C4-2B (cell line): ENCODE measurements around the gene NDRG3.

Experiments used
- H3K27ac ChIP-seq: fragments of 450-650 bp; 2 replicates; pipeline ENCODE4 v1.5.1; 2017
- ZFX ChIP-seq: fragments of 450-650 bp; IDR thresholded peaks from 2 replicates; pipeline ENCODE4 v1.6.1; 2017
- TF ChIP-seq, protein P1 (sequence below): fragments of 450-650 bp; conservative IDR thresholded peaks from 2 replicates; pipeline ENCODE4 v1.5.1; 2017; ENCODE audit warnings: mild to moderate bottlenecking

Gene NDRG3

DNA sequence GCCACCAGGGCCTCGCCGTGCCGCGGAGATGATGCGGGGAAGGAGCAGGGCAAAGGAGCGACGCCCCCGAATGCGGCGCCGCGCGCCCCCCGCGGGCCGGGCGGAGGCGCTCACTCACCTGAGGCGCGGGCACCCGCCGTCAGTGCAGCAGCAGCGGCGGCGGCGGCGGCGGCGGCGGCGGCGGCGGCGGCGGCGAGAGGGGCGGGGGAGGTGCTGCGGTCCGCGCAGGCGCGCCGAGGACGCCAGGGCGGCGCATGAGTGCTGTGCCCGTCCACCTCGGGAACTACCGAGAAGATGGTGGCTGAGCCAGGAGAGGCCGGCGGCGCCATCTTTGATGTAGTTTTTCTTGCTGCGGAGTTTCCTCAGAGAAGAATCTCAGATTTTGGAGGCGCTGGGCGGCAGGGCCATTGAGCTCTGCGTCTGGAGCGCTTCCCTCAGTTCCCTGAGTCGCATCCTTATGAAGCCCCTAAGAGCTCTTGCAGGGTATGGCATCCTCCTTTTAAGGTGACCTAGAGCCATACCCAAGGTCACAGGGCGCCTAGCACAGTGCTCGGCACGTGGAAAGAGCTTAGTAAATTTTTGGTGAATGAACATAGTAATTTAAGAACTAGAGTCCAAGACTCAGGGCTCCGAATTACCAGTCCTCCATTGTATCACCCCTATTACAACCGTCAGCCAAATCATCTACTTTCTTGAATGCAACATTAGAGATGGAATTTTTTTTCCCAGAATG lies at the start of gene NDRG3:
Gene NDRG3 (minus strand): TSS at position 164 of the 733 bp plus-strand sequence. CDS start 24,355 bp downstream, outside the sequence.
- peak within 1 kb of the TSS; percentile 82 for H3K27ac ChIP-seq
- TF ChIP-seq ZFX, result no peak
- TF ChIP-seq, protein P1, sequence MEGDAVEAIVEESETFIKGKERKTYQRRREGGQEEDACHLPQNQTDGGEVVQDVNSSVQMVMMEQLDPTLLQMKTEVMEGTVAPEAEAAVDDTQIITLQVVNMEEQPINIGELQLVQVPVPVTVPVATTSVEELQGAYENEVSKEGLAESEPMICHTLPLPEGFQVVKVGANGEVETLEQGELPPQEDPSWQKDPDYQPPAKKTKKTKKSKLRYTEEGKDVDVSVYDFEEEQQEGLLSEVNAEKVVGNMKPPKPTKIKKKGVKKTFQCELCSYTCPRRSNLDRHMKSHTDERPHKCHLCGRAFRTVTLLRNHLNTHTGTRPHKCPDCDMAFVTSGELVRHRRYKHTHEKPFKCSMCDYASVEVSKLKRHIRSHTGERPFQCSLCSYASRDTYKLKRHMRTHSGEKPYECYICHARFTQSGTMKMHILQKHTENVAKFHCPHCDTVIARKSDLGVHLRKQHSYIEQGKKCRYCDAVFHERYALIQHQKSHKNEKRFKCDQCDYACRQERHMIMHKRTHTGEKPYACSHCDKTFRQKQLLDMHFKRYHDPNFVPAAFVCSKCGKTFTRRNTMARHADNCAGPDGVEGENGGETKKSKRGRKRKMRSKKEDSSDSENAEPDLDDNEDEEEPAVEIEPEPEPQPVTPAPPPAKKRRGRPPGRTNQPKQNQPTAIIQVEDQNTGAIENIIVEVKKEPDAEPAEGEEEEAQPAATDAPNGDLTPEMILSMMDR, result peak; percentile 26

DNA sequence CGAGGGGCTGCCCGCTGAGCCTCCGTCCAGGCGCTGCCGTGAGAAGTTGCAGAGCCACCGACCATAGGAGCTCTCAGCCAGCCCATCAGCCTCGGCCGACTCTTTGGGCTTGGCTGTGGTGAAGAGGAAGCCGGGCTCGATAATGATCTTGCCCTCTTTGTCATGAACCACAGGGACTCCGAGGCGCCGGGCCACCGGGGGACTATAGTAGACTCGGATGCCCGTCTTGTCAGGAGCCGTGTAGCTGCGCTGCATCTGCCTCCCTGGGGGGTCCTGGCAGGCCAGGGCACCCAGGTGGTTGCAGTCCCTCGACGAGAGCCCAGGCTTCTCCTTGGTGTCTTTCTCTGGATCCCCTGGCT lies 48.2 kb upstream of the NDRG3 start:
- H3K27ac ChIP-seq, result no peak overlapping the region
- TF ChIP-seq ZFX, result no peak
- TF ChIP-seq, protein P1, result no peak

DNA sequence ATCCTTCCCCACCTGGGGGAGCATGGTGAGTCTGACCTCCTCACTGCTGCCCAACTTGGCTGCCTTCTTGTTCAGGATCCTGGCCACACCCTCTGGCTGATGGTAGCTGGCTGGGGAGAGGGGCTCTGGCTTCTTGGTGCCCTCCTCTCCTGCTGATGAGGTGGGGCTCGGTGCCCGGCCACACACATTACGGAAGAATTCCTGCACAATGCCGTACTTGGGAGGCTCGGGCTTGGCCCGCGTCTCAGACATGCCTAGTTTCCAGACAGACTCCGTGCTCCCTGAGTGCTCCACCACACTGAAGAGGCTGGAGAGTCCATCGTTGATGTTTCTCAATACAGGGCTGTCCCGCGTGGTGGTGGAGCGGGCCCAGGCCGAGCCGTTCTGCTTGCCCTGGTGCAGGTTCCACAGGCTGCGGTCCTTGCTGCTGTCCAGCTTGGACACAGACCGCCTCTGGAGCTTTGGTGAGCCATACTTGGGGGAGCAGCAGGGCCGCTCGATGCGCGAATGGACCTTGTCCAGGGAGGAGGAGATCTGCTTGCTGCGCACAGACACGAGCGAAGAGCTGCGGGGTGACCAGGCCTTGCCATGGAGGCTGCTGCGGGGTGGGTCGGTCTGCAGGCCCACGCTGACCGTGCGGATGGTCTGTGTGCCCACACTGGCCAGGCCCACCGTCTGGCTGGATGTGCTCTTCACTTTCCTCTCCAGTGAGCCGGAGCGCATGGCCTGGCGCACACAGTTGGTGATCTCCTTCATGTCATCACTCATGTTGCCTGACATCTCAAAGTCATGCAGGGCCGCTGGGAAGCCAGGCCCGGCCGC lies 47.6 kb upstream of the NDRG3 start:
- TF ChIP-seq, protein P1, result no peak
- TF ChIP-seq ZFX, result no peak
- H3K27ac ChIP-seq, result no peak overlapping the region

DNA sequence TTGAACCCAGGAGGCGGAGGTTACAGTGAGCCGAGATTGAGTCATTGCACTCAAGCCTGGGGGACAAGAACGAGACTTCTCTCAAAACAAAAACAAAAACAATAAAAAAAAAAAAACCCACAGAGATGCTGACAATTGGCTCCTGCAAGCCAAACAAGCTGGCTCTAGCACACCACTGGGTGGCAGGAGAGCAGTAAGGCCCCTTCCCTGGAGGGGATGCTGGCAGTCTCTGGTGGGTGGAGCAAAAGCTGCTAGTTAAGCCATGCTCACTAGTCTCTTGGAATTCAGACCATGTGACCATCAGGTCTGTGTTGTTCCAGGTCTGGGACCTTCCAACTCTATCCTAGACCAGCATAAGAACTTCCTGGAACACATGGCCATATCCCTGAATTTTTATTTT lies 46.5 kb upstream of the NDRG3 start:
- TF ChIP-seq, protein P1, result no peak
- no peak for TF ChIP-seq ZFX
- H3K27ac ChIP-seq, result no peak overlapping the region

DNA sequence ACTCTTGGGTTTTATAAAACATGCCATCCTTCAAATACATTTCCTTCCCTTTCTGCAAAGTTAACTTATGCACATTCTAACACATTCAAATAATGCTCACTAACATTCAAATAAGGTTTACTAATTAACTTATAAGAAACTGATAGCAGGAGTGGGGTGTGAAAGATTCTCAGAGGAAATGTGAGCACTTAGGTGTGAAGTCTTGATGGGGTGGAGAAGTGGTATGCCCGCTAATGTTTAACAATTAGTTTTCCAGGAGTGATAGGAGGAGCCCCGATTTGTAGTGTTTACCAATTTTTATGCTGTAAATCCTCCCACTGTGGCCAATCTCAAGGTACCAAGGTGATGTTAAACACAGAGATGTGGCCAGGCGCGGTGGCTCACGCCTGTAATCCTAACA lies 46.0 kb upstream of the NDRG3 start:
- no peak overlapping the region for H3K27ac ChIP-seq
- no peak for TF ChIP-seq ZFX
- TF ChIP-seq, protein P1, result no peak

DNA sequence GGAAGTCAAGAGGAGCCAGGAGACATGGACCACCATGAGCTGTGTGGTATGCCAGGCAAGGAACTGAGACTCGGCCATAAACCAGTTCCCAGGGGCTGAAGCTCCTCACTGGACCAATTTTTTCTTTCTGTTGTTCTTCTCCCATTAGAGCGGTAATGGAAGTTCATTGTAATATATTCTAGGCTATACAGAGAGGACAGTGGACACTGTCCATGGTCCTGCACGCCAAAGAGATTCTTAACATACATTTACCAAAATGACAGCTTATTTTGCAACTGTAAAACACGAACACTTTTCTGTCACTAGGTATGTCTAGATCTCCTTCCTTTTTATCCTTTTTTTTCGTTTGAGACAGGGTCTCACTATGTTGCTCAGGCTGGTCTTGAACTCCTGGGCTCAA lies 40.8 kb upstream of the NDRG3 start:
- H3K27ac ChIP-seq, result no peak overlapping the region
- TF ChIP-seq, protein P1, result no peak
- TF ChIP-seq ZFX, result no peak

DNA sequence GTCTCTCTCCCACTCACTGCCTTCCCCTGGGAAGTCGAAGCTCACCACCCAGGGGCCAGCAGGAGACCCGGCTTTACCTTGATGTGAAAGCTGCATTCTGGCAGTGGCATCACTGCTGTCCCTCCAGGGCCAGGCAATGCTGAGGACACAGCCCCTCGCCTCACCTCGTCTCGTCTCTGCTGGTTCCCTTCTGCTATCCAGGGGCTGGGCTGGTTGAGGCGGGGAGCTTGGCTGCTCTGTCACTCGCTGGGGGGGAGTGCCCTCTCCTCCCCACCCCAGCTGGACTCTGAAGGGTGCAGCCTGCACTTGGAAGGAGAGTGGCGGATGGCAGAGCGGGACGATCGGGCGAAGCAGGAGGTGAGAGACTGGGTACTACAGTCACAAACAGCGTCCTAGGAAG lies 40.4 kb upstream of the NDRG3 start:
- TF ChIP-seq ZFX, result no peak
- TF ChIP-seq, protein P1, result no peak
- H3K27ac ChIP-seq, result no peak overlapping the region
